ENCODE data around the gene GCNT2.
"Not testable (repeated sequence)": the region's sequence is repeated elsewhere in the genome, so short reads cannot be mapped to it uniquely, and the experiment has no call there.

Gene GCNT2

DNA sequence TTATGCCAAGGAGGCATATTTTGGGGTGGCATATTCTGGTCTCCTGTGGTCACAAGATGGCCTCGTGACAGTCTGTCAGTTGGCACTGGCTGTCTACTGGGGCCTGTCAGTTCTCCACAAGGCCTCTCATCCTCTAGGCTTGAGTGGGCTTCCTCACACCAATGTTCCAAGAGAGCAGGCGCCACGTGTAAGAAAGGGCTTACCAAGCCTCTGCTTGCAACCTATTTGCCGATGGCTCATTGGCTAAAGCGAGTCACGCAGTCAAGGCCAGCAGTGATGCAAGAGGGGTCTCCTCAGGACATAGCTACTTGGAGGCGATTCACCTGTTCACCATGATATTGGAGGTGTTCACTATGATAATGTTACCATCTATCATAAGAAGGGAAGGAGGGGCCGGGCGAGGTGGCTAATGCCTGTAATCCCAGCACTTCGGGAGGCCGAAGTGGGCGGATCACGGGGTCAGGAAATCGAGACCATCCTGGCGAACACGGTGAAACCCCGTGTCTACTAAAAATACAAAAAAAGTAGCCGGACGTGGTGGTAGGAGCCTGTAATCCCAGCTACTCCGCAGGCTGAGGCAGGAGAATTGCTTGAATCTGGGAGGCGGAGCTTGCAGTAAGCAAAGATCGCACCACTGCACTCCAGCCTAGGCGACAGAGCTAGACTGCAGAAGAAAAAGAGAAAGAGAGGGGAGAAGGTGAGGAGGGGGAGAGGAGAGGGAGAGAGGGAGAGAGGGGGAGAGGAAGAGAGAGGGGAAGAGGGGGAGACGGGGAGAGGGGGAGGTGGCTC is 138.0 kb downstream of the GCNT2 start:
- no peak for DNase-seq (ENCODE audit: low read depth, low spot score)
- no peak for TF ChIP-seq FOXP2 (optimal IDR thresholded peaks at IDR 0.05; ENCODE audit: control extremely low read depth, extremely low read length, insufficient read depth)
- TF ChIP-seq POLR2AphosphoS5 (IDR thresholded peaks at IDR 0.05; ENCODE audit: borderline replicate concordance, low read depth, low read length), result no peak
- TF ChIP-seq EZH2 (IDR thresholded peaks at IDR 0.05), result no peak
- Histone ChIP-seq H3K4me3 (peak overlapping the region; percentile 55), H3K36me3 (ENCODE audit: insufficient read depth, low read length) (no peaks in the 10 kb centered on the region), H3K27ac (no peak overlapping the region), H3K9ac (ENCODE audit: insufficient read length) (no peak overlapping the region), H3K9me3 (ENCODE audit: low read depth, low read length) (no peaks in the 10 kb centered on the region)

DNA sequence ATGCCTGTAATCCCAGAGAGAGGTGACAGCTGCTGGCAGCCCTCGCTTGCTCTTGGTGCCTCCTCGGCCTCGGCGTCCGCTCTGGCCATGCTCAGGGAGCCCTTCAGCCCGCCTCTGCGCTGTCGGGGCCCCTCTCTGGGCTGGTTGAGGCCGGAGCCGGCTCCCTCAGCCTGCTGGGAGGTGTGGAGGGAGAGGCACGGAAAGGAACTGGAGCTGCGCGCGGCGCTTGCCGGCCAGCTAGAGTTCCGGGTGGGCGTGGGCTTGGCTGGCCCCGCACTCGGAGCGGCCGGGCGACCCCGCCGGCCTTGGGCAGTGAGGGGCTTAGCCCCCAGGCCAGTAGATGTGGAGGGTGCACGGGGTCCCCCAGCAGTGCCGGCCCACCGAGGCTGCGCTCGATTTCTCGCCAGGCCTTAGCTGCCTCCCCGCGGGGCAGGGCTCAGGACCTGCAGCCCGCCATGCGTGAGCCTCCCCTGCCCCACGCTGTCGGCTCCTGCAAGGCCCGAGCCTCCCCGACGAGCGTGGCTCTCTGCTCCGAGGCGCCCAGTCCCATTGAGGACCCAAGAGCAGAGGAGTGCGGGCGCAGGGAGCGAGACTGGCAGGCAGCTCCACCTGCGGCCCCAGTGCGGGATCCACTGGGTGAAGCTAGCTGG is 138.7 kb downstream of the GCNT2 start:
- DNase-seq (ENCODE audit: low read depth, low spot score), result no peak
- Histone ChIP-seq H3K9me3 (ENCODE audit: low read depth, low read length) (no peaks in the 10 kb centered on the region), H3K4me3 (peak overlapping the region; percentile 55), H3K27ac (no peak overlapping the region), H3K36me3 (ENCODE audit: insufficient read depth, low read length) (no peaks in the 10 kb centered on the region), H3K9ac (ENCODE audit: insufficient read length) (no peak overlapping the region)
- TF ChIP-seq EZH2 (IDR thresholded peaks at IDR 0.05) (no peak), POLR2AphosphoS5 (IDR thresholded peaks at IDR 0.05; ENCODE audit: borderline replicate concordance, low read depth, low read length) (no peak)

DNA sequence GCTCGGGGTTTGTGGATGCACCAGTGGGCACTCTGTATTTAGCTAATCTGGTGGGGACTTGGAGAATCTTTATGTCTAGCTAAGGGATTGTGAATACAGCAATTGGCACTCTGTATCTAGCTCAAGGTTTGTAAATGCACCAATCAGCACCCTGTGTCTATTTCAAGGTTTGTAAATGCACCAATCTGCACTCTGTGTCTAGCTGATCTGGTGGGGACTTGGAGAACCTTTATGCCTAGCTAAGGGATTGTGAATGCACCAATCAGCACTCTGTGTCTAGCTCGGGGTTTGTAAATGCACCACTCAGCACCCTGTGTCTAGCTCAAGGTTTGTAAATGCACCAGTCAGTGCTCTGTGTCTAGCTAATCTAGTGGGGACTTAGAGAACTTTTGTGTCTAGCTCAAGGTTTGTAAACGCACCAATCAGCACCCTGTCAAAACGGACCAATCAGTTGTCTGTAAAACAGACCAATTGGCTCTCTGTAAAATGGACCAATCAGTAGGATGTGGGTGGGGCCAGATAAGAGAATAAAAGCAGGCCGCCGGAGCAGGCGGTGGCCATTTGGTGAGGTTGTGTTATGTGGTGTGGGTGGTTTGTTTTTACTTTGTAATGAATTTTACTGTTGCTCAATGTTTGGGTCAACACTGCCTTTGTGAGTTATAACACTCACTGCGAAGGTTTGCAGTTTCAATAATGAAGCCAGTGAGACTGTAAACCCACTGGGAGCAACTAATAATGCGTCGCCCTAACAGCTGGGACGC is 139.5 kb downstream of the GCNT2 start:
- not testable (repeated sequence) for DNase-seq (ENCODE audit: low read depth, low spot score); H3K9me3 ChIP-seq (ENCODE audit: low read depth, low read length); H3K4me3 ChIP-seq; H3K27ac ChIP-seq; H3K36me3 ChIP-seq (ENCODE audit: insufficient read depth, low read length); H3K9ac ChIP-seq (ENCODE audit: insufficient read length)

DNA sequence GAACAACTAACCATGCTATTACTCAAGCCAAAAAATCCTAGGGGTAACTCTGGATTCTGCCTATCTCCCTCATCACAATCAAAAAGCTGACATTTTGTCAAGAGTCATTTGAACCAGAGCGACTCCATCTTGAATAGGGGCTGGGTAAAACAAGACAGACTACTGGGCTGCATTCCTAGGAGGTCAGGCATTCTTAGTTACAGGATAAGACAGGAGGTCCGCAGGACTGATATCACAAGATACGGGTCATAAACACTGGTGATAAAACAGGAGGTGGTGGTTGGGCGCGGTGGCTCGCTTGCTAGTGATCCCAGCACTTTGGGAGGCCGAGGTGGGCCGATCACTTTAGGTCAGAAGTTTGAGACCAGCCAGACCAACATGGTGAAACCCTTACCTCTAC is 141.1 kb downstream of the GCNT2 start:
- TF ChIP-seq FOXP2 (optimal IDR thresholded peaks at IDR 0.05; ENCODE audit: control extremely low read depth, extremely low read length, insufficient read depth) (no peak), EZH2 (IDR thresholded peaks at IDR 0.05) (no peak), POLR2AphosphoS5 (IDR thresholded peaks at IDR 0.05; ENCODE audit: borderline replicate concordance, low read depth, low read length) (no peak)
- no peak for DNase-seq (ENCODE audit: low read depth, low spot score)
- Histone ChIP-seq H3K9ac (ENCODE audit: insufficient read length) (no peak overlapping the region), H3K36me3 (ENCODE audit: insufficient read depth, low read length) (no peaks in the 10 kb centered on the region), H3K4me3 (no peak overlapping the region), H3K27ac (no peak overlapping the region), H3K9me3 (ENCODE audit: low read depth, low read length) (no peaks in the 10 kb centered on the region)

- H3K9me3 ChIP-seq (ENCODE audit: low read depth, low read length), result no peaks in the 10 kb centered on the region
- TF ChIP-seq FOXP2 (optimal IDR thresholded peaks at IDR 0.05; ENCODE audit: control extremely low read depth, extremely low read length, insufficient read depth) (no peak), EZH2 (IDR thresholded peaks at IDR 0.05) (no peak), POLR2AphosphoS5 (IDR thresholded peaks at IDR 0.05; ENCODE audit: borderline replicate concordance, low read depth, low read length) (no peak)
- no peak for DNase-seq (ENCODE audit: low read depth, low spot score)
These were observed 141.6 kb downstream of the GCNT2 start for GRCh38 chr6:10662742-10663141.

DNA sequence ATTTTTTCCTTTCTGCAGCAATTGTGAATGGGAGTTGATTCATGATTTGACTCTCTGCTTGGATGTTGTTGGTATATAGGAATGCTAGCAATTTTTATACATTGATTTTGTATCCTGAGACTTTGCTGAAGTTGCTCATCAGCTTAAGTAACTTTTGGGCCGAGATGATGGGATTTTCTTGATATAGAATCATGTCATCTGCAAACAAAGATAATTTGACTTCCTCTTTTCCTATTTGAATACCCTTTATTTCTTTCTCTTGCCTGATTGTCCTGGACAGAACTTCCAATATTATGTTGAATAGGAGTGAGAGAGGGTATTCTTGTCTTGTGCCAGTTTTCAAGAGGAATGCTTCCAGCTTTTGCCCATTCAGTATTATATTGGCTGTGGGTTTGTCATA is 144.4 kb downstream of the GCNT2 start:
- H3K9me3 ChIP-seq (ENCODE audit: low read depth, low read length); H3K9ac ChIP-seq (ENCODE audit: insufficient read length); H3K27ac ChIP-seq; H3K36me3 ChIP-seq (ENCODE audit: insufficient read depth, low read length); H3K4me3 ChIP-seq; DNase-seq (ENCODE audit: low read depth, low spot score): not testable (repeated sequence)

More at GRCh38 chr6:10662742-10663141, 141.6 kb downstream of the GCNT2 start:
- Histone ChIP-seq H3K36me3 (ENCODE audit: insufficient read depth, low read length) (no peaks in the 10 kb centered on the region), H3K4me3 (no peak overlapping the region), H3K27ac (no peak overlapping the region), H3K9ac (ENCODE audit: insufficient read length) (no peak overlapping the region)

- no peak for TF ChIP-seq FOXP2 (optimal IDR thresholded peaks at IDR 0.05; ENCODE audit: control extremely low read depth, extremely low read length, insufficient read depth)
- no peak for TF ChIP-seq POLR2AphosphoS5 (IDR thresholded peaks at IDR 0.05; ENCODE audit: borderline replicate concordance, low read depth, low read length)
- TF ChIP-seq EZH2 (IDR thresholded peaks at IDR 0.05), result no peak
- H3K4me3 ChIP-seq, result no peak overlapping the region
- H3K27ac ChIP-seq, result no peak overlapping the region
- no peak overlapping the region for H3K9ac ChIP-seq (ENCODE audit: insufficient read length)
- DNase-seq (ENCODE audit: low read depth, low spot score), result no peak
- H3K36me3 ChIP-seq (ENCODE audit: insufficient read depth, low read length), result no peaks in the 10 kb centered on the region
- no peaks in the 10 kb centered on the region for H3K9me3 ChIP-seq (ENCODE audit: low read depth, low read length)
These were observed 147.2 kb downstream of the GCNT2 start for GRCh38 chr6:10668126-10668917.

DNA sequence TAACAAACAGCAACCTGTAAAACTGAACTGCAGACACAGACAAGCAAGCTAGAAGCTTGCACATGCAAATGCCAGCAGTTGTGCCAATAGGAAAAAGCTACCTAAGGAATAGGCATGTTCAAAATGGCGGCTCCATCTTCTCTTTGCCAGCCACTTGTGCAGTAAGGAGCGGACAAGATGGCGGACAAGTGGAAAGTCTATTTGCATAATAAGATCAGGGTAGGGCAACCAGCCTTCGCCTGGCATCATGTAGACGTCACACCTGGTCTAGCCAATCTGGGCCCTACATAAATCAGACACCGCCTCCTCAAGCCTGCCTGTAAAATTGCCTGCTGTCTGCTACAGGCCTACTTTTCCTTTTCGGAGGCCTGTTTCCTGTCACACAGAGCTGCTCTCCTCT is 155.3 kb downstream of the GCNT2 start:
- no peaks in the 10 kb centered on the region for H3K36me3 ChIP-seq (ENCODE audit: insufficient read depth, low read length)
- no peak for DNase-seq (ENCODE audit: low read depth, low spot score)
- H3K27ac ChIP-seq, result no peak overlapping the region
- no peak overlapping the region for H3K9ac ChIP-seq (ENCODE audit: insufficient read length)
- H3K4me3 ChIP-seq, result no peak overlapping the region
- no peaks in the 10 kb centered on the region for H3K9me3 ChIP-seq (ENCODE audit: low read depth, low read length)
- no peak for TF ChIP-seq EZH2 (IDR thresholded peaks at IDR 0.05)
